Liver (tissue), 9 donors: ENCODE results near the gene SPHK1. TPM values are rescaled to one million over a fixed set of nuclear protein-coding genes. Genes with fewer than 3 reads are reported as not detected.

ENCODE experiments used
- DNase-seq: peaks from one replicate; pipeline ENCODE4 v3.0.0-alpha.2; 2017; ENCODE audit warnings: low spot score
- H3K27ac ChIP-seq, 2 donors: one replicate each; pipeline ENCODE4 v1.7.0; 2013; ENCODE audit warnings: inconsistent platforms in 2 of 2, low read length in 2 of 2, control low read depth in 1 of 2, low read depth in 1 of 2, mild to moderate bottlenecking in 1 of 2
- H3K27me3 ChIP-seq, 4 donors: one replicate each; pipeline versions ENCODE4 v1.6.1 to v1.7.0; 2013; ENCODE audit warnings: low read length in 3 of 4, inconsistent platforms in 1 of 4, mild to moderate bottlenecking in 1 of 4, moderate library complexity in 1 of 4; ENCODE audit not compliant: control insufficient read depth in 4 of 4, insufficient read depth in 4 of 4
- H3K36me3 ChIP-seq, 4 donors: one replicate each; pipeline versions ENCODE4 v1.6.1 to v1.7.0; 2013; ENCODE audit warnings: low read length in 3 of 4, mild to moderate bottlenecking in 3 of 4, low read depth in 1 of 4, moderate library complexity in 1 of 4; ENCODE audit not compliant: control insufficient read depth in 4 of 4, insufficient read depth in 3 of 4
- H3K4me1 ChIP-seq, 4 donors: one replicate each; pipeline versions ENCODE4 v1.6.1 to v1.7.0; 2013; ENCODE audit warnings: low read length in 3 of 4, mild to moderate bottlenecking in 3 of 4, moderate library complexity in 1 of 4; ENCODE audit not compliant: control insufficient read depth in 4 of 4, insufficient read depth in 4 of 4
- H3K4me3 ChIP-seq, 3 donors: one replicate each; pipeline versions ENCODE4 v1.6.1 to v1.7.0; 2013; ENCODE audit warnings: low read length in 3 of 3, control low read depth in 1 of 3, low read depth in 1 of 3, mild to moderate bottlenecking in 1 of 3
- H3K9ac ChIP-seq, 2 donors: one replicate each; pipeline ENCODE4 v1.7.0; 2013; ENCODE audit warnings: low read length in 2 of 2, mild to moderate bottlenecking in 2 of 2, moderate library complexity in 2 of 2, control low read depth in 1 of 2, low read depth in 1 of 2
- H3K9me3 ChIP-seq, 4 donors: one replicate each; pipeline versions ENCODE4 v1.6.1 to v1.7.0; 2013; ENCODE audit warnings: low read length in 3 of 4; ENCODE audit not compliant: control insufficient read depth in 4 of 4
- ATF3 ChIP-seq: IDR thresholded peaks from 2 replicates; pipeline ENCODE4 v1.6.1; 2016; ENCODE audit warnings: antibody characterized with exemption
- CTCF ChIP-seq: fragments of 150-350 bp; IDR thresholded peaks from 2 replicates; pipeline ENCODE4 v1.5.1; 2017; ENCODE audit warnings: improper control_type of control experiment, low read depth, low read length; ENCODE audit not compliant: missing input control
- EGR1 ChIP-seq, 2 donors: IDR thresholded peaks; 2 replicates each; pipeline ENCODE4 v1.6.1; 2016 to 2018; ENCODE audit warnings: antibody characterized with exemption in 2 of 2, low read depth in 2 of 2
- FOXA1 ChIP-seq: IDR thresholded peaks from 2 replicates; pipeline ENCODE4 v1.6.1; 2016; ENCODE audit warnings: antibody characterized with exemption
- HNF4A ChIP-seq, 2 donors: conservative IDR thresholded peaks; 2 replicates each; pipeline ENCODE4 v1.6.1; 2016; ENCODE audit warnings: antibody characterized with exemption in 2 of 2, mild to moderate bottlenecking in 2 of 2
- HNF4G ChIP-seq: IDR thresholded peaks from 2 replicates; pipeline ENCODE4 v1.6.1; 2016; ENCODE audit warnings: antibody characterized with exemption
- JUND ChIP-seq, 2 donors: IDR thresholded peaks; 2 replicates each; pipeline ENCODE4 v1.6.1; 2016; ENCODE audit warnings: antibody characterized with exemption in 2 of 2
- NR2F2 ChIP-seq: IDR thresholded peaks from 2 replicates; pipeline ENCODE4 v1.6.1; 2016; ENCODE audit warnings: antibody characterized with exemption
- RAD21 ChIP-seq, 2 donors: IDR thresholded peaks; 2 replicates each; pipeline ENCODE4 v1.6.1; 2016; ENCODE audit warnings: antibody characterized with exemption in 2 of 2, mild to moderate bottlenecking in 2 of 2
- REST ChIP-seq: IDR thresholded peaks from 2 replicates; pipeline ENCODE4 v1.6.1; 2016; ENCODE audit warnings: antibody characterized with exemption, mild to moderate bottlenecking
- YY1 ChIP-seq: IDR thresholded peaks from 2 replicates; pipeline ENCODE4 v1.6.1; 2016; ENCODE audit warnings: antibody characterized with exemption, mild to moderate bottlenecking
- ZBTB33 ChIP-seq: IDR thresholded peaks from 2 replicates; pipeline ENCODE4 v1.6.1; 2016; ENCODE audit warnings: antibody characterized with exemption
- whole genome bisulfite sequencing: extraction: QIAGEN DNeasy Blood & Tissue Kit; methylation state at CpG from one replicate; pipeline ENCODE4 v1.1.7; 2013; 5-methylcytosine and 5-hydroxymethylcytosine counted together
- polyA plus RNA-seq, 2 donors: library from polyadenylated mRNA; stranded (reverse) in 1 of 2; unstranded in 1 of 2; fragments of 200-250 nt in 1 of 2; fragments of >200 nt in 1 of 2; fragmentation: Nextera tagmentation in 1 of 2; extraction: Ambion mirVana in 1 of 2; gene quantifications; one replicate each; pipeline versions ENCODE4 v1.2.1 to v1.2.3, GENCODE V29; 2013 to 2015
- total RNA-seq, 2 donors: library from RNA; depleted of rRNA; stranded (reverse); fragments of >200 nt; gene quantifications; one replicate each; pipeline ENCODE4 v1.2.3, GENCODE V29; 2014
- TF ChIP-seq, protein P1 (sequence below): IDR thresholded peaks from 2 replicates; pipeline ENCODE4 v1.6.1; 2016; ENCODE audit warnings: antibody characterized with exemption
- donor health status: healthy.
- donor health status: healthy.
- donor health status: healthy.
- donor health status: healthy.
- donor health status: healthy.

The SPHK1 gene
- total and polyA plus RNA-seq, 4 donors, result 0.89 to 11.4 (median 1.1) TPM

- TF ChIP-seq ZBTB33 (no peak), YY1 (no peak)
These were observed 15.0 kb upstream of the SPHK1 start (continued) for GRCh38 chr17:76369379-76369778.

DNA sequence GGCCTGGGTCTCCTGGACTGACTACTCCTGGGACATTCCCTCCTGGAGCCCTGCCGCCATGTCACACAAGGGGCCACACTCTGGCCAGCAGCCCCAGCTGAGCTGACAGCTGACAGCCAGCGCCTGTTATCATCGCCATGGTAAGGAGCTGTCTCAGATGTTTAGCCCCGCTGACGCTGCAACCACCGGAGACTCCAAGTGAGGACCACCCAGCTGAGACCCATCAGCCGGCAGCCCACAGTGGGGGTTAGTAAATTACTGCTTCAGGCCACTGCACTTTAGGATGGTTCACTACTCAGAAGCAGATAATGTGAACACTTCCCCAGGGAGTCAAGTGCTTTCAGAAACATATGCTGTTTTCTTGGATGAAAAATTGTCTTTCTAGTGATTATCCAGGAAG, 14.6 kb upstream of the SPHK1 start:
- no peak overlapping the region for H3K9ac ChIP-seq
- H3K4me1 ChIP-seq, result no peaks in the 10 kb centered on the region
- TF ChIP-seq ATF3 (no peak), JUND (IDR thresholded peaks at IDR 0.05) (no peak), YY1 (no peak), HNF4A (conservative IDR thresholded peaks at IDR 0.05) (no peak), FOXA1 (no peak), CTCF (no peak), ZBTB33 (no peak), REST (no peak), NR2F2 (no peak), EGR1 (IDR thresholded peaks at IDR 0.05; ENCODE audit: low read depth in 2 of 2) (no peak), RAD21 (IDR thresholded peaks at IDR 0.05) (no peak), HNF4G (no peak)
- TF ChIP-seq, protein P1, sequence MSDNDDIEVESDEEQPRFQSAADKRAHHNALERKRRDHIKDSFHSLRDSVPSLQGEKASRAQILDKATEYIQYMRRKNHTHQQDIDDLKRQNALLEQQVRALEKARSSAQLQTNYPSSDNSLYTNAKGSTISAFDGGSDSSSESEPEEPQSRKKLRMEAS, result no peak
- H3K9me3 ChIP-seq, result no peaks in the 10 kb centered on the region
- H3K27ac ChIP-seq, result peak overlapping the region in 1 of 2 donors; percentile 42
- no peaks in the 10 kb centered on the region for H3K36me3 ChIP-seq
- no peaks in the 10 kb centered on the region for H3K27me3 ChIP-seq
- DNase-seq, result no peak
- 86% methylated on average over 7 of the region's 7 CpGs for WGBS
- H3K4me3 ChIP-seq, result no peak overlapping the region
